Aorta (tissue), 5 donors: ENCODE results near the gene F10. TPM values are rescaled to one million over a fixed set of nuclear protein-coding genes. Genes with fewer than 3 reads are reported as not detected.

Experiments used
- ATAC-seq: fragments of 200-7000 bp; cut with Tn5 transposase; one replicate; pipeline ENCODE4 v1.9.1; 2022; ENCODE audit warnings: moderate library complexity; ENCODE audit not compliant: low FRiP score
- DNase-seq, 2 donors: peaks; one replicate each; pipeline ENCODE4 v3.0.0-alpha.2; 2020
- H3K27ac ChIP-seq, 2 donors: one replicate each; pipeline ENCODE4 v1.5.1; 2013; ENCODE audit warnings: low read length in 2 of 2, mild to moderate bottlenecking in 2 of 2, moderate library complexity in 2 of 2, control low read depth in 1 of 2, inconsistent platforms in 1 of 2, low read depth in 1 of 2
- H3K27me3 ChIP-seq, 2 donors: one replicate each; pipeline ENCODE4 v1.6.1; 2013; ENCODE audit warnings: control low read depth in 1 of 2, low read length in 1 of 2, mild to moderate bottlenecking in 1 of 2, moderate library complexity in 1 of 2; ENCODE audit not compliant: insufficient read depth in 2 of 2, control insufficient read depth in 1 of 2
- H3K36me3 ChIP-seq, 2 donors: one replicate each; pipeline ENCODE4 v1.6.1; 2013; ENCODE audit warnings: control low read depth in 1 of 2, low read length in 1 of 2, mild to moderate bottlenecking in 1 of 2; ENCODE audit not compliant: insufficient read depth in 2 of 2, control insufficient read depth in 1 of 2
- H3K4me1 ChIP-seq, 2 donors: one replicate each; pipeline ENCODE4 v1.6.1; 2013; ENCODE audit warnings: low read length in 2 of 2, control low read depth in 1 of 2, mild to moderate bottlenecking in 1 of 2, moderate library complexity in 1 of 2; ENCODE audit not compliant: insufficient read depth in 2 of 2, control insufficient read depth in 1 of 2
- H3K4me3 ChIP-seq, 2 donors: one replicate each; pipeline ENCODE4 v1.5.1; 2013; ENCODE audit warnings: low read length in 2 of 2, control low read depth in 1 of 2, mild to moderate bottlenecking in 1 of 2
- H3K9me3 ChIP-seq: one replicate; pipeline ENCODE4 v1.6.1; 2013; ENCODE audit warnings: mild to moderate bottlenecking, low read length; ENCODE audit not compliant: control insufficient read depth
- WGBS, 2 donors: extraction: QIAGEN DNeasy Blood & Tissue Kit; methylation state at CpG; one replicate each; pipeline ENCODE4 v1.1.7; 2013; 5-methylcytosine and 5-hydroxymethylcytosine counted together
- intact Hi-C, 2 donors: fragments of 100-400 bp; cut with DNase I; formaldehyde crosslinking; loops; one replicate each; pipeline versions ENCODE4 v1.14.2 to v1.15.0; 2022
- polyA plus RNA-seq, 2 donors: library from polyadenylated mRNA; stranded (reverse); fragments of 200-250 nt; gene quantifications; one replicate each; pipeline ENCODE4 v1.2.3, GENCODE V29; 2013
- total RNA-seq, 2 donors: library from RNA; stranded (reverse); fragmentation: NEBNext Ultra II Directional; extraction: Animal tissue kit (Norgen Biotek cat#: 25700); gene quantifications; one replicate each; pipeline ENCODE4 v1.2.1, GENCODE V29; 2021
- donor health status: healthy with polysubstance abuse.
- donor health status: Bipolar disorder and iron deficiency.
- donor health status: DM: no; HTN: no; CAD: no.
- donor health status: DM: no; HTN: no; CAD: no.
- donor health status: DM: yes; HTN: yes; CAD: no.

F10 gene
- total and polyA plus RNA-seq, 4 donors = 6.5 to 38.4 (median 13.8) TPM

DNA sequence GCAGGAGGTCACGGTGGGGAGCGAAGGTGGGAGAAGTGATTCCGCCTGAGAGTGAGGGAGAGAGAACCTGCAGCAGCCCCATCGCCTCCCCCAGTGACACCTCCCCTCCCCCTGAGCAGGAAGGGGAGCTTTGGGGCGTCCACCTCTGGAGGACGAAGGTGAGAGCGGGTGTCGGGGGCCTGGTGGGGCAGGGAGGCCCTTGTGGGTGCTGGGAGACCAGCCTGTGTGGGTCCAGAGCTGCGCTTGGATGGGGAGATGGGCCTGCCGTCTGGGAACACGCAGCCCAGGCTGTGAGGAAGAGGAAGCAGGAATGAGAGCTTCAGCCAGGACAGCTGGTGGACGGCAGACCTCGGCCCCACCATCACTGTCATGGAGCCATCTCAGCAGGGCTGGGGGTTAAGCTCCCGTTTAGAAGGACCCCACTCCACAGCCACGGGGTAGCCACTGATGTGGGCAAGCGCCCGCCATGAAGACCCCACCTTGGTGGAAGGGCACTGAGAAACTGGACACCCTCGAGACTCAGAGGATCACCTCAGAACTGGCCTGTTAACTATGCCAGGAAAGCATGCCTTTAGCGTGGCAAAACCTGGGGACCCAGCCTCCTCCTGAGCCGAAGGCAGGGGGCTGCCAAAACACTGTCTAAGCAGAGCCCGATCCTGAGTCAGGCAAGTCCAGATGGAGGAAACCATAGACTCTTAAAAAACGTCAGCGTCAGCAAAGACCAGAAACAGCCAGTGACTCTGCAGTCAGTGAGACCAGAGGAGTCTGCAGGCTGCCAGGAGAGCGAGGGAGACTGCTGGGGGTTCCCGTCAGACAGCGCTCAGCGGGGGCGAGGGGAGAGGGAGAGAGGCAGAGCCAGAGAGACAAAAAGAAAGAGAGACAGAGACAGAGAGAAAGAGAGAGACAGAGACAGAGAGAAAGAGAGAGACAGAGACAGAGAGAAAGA is 29.4 kb downstream of the F10 start:
- peak; percentile 4 for ATAC-seq
- no peaks in the 10 kb centered on the region for H3K27me3 ChIP-seq
- DNase-seq = no peak
- intact Hi-C loops = loop anchor here (5.0 to 10.0 kb wide), 2 partner anchors 105 to 117 kb away; no protein-coding TSS in a partner anchor
- no peak overlapping the region for H3K4me3 ChIP-seq
- no peak overlapping the region for H3K27ac ChIP-seq
- H3K9me3 ChIP-seq = no peaks in the 10 kb centered on the region
- WGBS, 2 donors = 64 to 71% methylated on average over 28 of the region's 28 CpGs
- no peaks in the 10 kb centered on the region for H3K4me1 ChIP-seq
- no peaks in the 10 kb centered on the region for H3K36me3 ChIP-seq

DNA sequence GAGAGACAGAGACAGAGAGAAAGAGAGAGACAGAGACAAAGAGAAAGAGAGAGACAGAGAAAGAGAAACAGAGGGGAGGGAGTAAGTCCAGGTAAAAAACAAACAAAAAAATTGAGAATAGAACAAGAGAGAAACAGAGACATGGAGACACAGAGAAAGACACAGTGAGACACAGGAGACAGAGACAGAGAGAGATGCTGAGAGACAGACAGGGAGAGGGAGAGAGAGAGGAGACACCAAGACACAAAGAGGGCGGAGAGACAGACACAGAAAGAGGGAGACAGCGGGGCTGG is 30.0 kb downstream of the F10 start:
- Histone ChIP-seq H3K27me3 (no peaks in the 10 kb centered on the region), H3K4me3 (no peak overlapping the region), H3K36me3 (no peaks in the 10 kb centered on the region), H3K4me1 (no peaks in the 10 kb centered on the region), H3K9me3 (no peaks in the 10 kb centered on the region), H3K27ac (no peak overlapping the region)
- ATAC-seq = no peak
- no peak for DNase-seq
- intact Hi-C loops = loop anchor here (5.0 to 10.0 kb wide), 2 partner anchors 105 to 118 kb away; no protein-coding TSS in a partner anchor
- WGBS, 2 donors = 49 to 55% methylated on average over 2 of the region's 2 CpGs

DNA sequence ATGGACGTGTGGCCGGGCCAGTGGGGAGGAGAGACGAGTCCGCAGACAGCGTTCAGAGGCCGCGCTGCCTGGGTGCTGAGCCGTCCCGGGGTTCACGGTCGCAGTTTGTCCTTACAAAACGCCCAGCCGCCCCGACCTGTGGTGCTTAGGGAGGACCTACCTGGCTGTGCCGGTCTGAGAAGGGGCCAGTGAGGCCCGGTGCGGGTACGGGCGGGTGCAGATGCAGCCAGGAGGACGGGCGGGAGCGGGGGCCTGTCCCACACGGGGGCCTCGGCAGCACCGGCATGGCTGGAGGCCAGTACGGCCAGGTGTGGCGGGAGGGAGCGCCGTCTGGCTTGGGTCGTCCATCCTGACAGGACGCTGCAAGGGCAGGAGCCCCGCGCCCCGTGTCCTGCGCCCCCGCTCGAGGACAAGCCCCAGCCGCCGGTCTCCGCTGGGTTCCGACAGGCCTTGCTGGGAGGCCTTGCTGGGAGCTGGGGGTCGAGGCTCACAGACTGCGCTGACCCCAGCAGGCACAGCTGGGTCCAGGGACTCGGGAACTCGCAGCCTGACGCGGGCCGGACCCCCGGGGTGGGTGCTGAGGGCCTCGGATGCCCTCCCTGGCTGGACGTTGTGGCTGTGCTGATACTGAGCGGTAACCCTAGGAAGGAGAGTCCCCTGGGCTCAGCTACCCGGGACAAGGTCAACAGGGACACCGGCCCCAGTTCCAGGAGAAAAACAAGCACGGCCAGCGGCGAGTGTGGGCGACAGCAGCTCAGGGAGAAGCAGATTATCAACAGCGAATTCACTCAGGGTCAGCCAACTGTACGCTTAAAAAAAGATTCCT is 30.6 kb downstream of the F10 start:
- no peaks in the 10 kb centered on the region for H3K9me3 ChIP-seq
- peak; percentile 67 for ATAC-seq
- no peak overlapping the region for H3K27ac ChIP-seq
- intact Hi-C loops = loop anchor here (5.0 to 10.0 kb wide), 2 partner anchors 106 to 118 kb away; no protein-coding TSS in a partner anchor
- H3K4me3 ChIP-seq = peak overlapping the region; percentile 21 to 33
- 12 to 15% methylated on average over 42 to 60 of the region's 60 CpGs for WGBS, 2 donors
- DNase-seq = peak in 1 of 2 donors; percentile 68
- no peaks in the 10 kb centered on the region for H3K36me3 ChIP-seq
- H3K27me3 ChIP-seq = no peaks in the 10 kb centered on the region
- no peaks in the 10 kb centered on the region for H3K4me1 ChIP-seq

DNA sequence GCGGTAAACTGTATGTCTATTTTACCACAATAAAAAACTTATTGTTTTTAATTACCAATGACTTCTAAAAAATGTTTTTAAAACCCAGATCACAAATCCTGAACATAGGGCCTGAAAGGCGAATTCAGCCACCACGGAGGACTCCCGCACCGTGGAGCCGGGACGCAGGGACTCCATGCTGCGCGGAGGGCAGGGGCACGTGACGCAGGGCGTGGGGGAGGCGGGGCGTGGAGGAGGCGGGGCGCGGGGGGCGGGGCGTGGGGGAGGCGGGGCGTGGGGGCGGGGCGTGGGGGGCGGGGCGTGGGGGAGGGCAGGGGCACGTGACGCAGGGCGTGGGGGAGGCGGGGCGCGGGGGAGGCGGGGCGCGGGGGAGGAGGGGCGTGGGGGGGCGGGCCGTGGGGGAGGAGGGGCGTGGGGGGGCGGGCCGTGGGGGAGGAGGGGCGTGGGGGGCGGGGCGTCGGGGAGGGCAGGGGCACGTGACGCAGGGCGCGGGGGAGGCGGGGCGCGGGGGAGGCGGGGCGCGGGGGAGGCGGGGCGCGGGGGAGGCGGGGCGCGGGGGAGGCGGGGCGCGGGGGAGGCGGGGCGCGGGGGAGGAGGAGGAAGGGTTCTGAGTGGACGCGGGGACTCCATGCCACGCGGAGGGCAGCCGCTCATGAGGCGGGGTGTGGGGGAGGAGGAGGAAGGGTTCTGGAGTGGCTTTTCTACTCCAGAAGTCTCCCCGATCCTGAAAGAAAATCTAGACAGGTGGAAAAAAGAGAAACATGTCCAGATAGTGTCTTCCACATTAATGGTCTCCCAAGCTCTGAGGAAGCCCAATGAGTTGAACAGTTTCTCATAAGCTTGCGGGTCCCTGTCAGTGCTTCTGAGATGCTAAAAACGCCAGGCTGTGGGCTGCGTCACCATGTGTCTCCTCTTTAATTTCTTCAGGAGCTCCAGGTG is 31.5 kb downstream of the F10 start:
- H3K27me3 ChIP-seq = no peaks in the 10 kb centered on the region
- intact Hi-C loops = loop anchor here (5.0 to 10.0 kb wide), 2 partner anchors 107 to 119 kb away; no protein-coding TSS in a partner anchor
- H3K36me3 ChIP-seq = no peaks in the 10 kb centered on the region

DNA sequence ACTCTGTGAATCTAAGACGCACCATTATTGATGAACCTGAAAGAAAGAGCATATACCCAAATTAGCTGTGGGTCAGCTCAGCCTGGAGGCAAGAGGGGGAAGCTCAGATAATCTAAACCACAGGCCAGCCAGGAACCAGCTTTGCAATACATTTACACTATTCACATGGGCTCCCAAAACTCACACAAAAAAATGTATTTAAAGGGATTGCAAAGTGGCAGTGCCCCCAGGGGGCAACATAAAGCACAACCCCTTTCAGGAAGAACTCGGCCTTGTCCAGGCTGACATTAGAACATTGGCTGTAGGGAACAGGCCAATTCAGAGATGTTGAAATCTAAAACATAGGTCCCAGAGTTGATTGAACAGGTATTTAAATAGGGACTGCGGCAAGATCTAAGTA is 32.6 kb downstream of the F10 start:
- no peak overlapping the region for H3K27ac ChIP-seq
- 85% methylated on average over 3 of the region's 3 CpGs for WGBS, 2 donors
- intact Hi-C loops = loop anchor here in 1 of 2 donors (5.0 to 10.0 kb wide), 2 partner anchors 52 to 120 kb away; partner anchors contain the start of genes CUL4A and PCID2
- DNase-seq = no peak
- H3K27me3 ChIP-seq = no peaks in the 10 kb centered on the region
- no peak for ATAC-seq
- no peaks in the 10 kb centered on the region for H3K4me1 ChIP-seq
- H3K36me3 ChIP-seq = no peaks in the 10 kb centered on the region
- H3K9me3 ChIP-seq = no peaks in the 10 kb centered on the region
- H3K4me3 ChIP-seq = no peak overlapping the region

More for the DNA sequence above, 31.5 kb downstream of the F10 start:
- 5 to 13% methylated on average over 14 to 56 of the region's 76 CpGs for WGBS, 2 donors
- no peaks in the 10 kb centered on the region for H3K9me3 ChIP-seq
- ATAC-seq (peak; percentile 88), DNase-seq (peak; percentile 89 to 91)
- no peaks in the 10 kb centered on the region for H3K4me1 ChIP-seq
- peak overlapping the region; percentile 21 to 33 for H3K4me3 ChIP-seq
- H3K27ac ChIP-seq = no peak overlapping the region

DNA sequence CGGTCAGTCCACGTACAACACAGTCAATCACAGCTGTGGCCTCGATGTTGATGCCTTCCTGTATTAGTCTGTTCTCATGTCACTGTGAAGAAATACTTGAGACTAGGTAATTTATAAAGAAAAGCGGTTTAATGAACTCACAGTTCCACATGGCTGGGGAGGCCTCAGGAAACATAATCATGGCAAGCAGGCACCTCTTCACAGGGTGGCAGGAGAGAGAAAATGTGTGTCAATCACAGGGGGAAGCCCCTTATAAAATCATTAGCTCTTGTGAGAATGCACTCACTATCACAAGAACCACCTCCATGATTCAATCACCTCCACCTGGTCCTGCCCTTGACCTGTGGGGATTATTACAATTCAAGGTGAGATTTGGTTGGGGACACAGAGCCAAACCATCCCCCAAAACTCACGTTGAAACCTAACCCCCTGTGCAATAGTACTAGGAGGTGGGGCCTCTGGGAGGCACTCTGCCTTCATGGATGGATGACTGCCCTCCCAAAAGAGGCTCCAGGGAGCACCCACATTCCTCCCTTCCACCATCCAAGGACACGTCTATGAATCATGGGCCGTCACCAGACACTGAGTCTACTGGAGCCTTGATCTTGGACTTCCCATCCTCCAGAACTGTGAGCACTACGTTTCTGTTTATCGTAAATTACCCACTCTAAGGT is 33.5 kb downstream of the F10 start:
- no peaks in the 10 kb centered on the region for H3K9me3 ChIP-seq
- no peak for DNase-seq
- no peak overlapping the region for H3K27ac ChIP-seq
- H3K4me3 ChIP-seq = no peak overlapping the region
- no peaks in the 10 kb centered on the region for H3K36me3 ChIP-seq
- H3K27me3 ChIP-seq = no peaks in the 10 kb centered on the region
- ATAC-seq = no peak
- 86 to 88% methylated on average over 9 of the region's 9 CpGs for WGBS, 2 donors
- H3K4me1 ChIP-seq = no peaks in the 10 kb centered on the region
- intact Hi-C loops = loop anchor here in 1 of 2 donors (5.0 to 10.0 kb wide), 2 partner anchors 51 to 121 kb away; partner anchors contain the start of genes CUL4A and PCID2

DNA sequence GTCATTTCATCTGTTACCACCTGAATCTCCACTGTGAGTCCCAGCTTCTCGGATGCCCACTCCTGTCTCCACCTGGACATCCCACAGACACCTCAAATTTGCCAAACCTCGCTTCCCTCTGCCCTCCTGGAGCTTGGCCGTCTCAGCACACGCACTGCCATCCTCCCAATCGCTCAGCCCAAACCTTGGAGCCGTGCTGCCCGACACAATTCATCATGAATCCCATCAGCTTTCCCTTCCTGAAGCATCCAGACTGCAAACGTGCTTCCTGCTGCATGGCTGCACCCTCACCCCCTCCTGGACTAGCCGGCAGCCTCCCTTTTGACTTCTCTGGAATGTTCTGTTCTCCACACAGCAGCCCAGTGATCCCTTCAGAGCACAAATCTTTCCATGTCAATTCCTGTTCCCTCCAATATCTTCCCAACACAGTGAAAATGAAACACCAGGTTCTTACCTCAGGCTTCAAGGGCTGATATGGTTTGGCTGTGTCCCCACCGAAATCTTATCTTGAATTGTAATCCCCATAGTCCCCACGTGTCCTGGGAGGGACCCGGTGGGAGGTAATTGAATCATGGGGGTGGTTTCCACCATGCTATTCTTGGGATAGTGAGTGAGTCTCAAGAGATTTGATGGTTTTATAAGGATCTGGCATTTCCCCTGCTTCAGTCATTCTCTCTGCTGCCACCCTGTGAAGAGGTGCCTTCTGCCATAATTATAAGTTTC is 34.8 kb downstream of the F10 start:
- Histone ChIP-seq H3K9me3 (no peaks in the 10 kb centered on the region), H3K27me3 (no peaks in the 10 kb centered on the region), H3K36me3 (no peaks in the 10 kb centered on the region), H3K4me3 (no peak overlapping the region), H3K4me1 (no peaks in the 10 kb centered on the region), H3K27ac (no peak overlapping the region)
- intact Hi-C loops = loop anchor here in 1 of 2 donors (5.0 to 10.0 kb wide), 2 partner anchors 50 to 123 kb away; partner anchors contain the start of genes CUL4A and PCID2
- ATAC-seq = no peak
- WGBS, 2 donors = 59 to 64% methylated on average over 12 of the region's 12 CpGs
- no peak for DNase-seq
